M059J (cell line): Measurements from ENCODE around the gene SBF2. TPM values are rescaled to one million over a fixed set of nuclear protein-coding genes. Genes with fewer than 3 reads are reported as not detected.
"Not testable (repeated sequence)": the region's sequence is repeated elsewhere in the genome, so short reads cannot be mapped to it uniquely, and the experiment has no call there.

Experiments
- DNase-seq: peaks from one replicate; pipeline ENCODE4 v3.0.0-alpha.2; 2012; ENCODE audit warnings: low read depth
- total RNA-seq: library from RNA; depleted of rRNA; stranded (reverse); fragments of >200 nt; shearing (Covaris generic); gene quantifications from 2 replicates; pipeline ENCODE4 v1.2.3, GENCODE V29; 2014

Gene SBF2
- total RNA-seq, 1 experiment from 2014 or later, result 30.5 TPM

- peak; percentile 42 for DNase-seq
These were observed 176.2 kb downstream of the SBF2 start for GRCh38 chr11:10117709-10118351.

GRCh38 chr11:10116588-10116987 lies 177.4 kb downstream of the SBF2 start:
- no peak for DNase-seq

- DNase-seq, result peak; percentile 69
These were observed 179.2 kb downstream of the SBF2 start for GRCh38 chr11:10114593-10115404.

- DNase-seq, result no peak
These were observed 180.2 kb downstream of the SBF2 start for GRCh38 chr11:10113852-10114251.

GRCh38 chr11:10109806-10110205 lies 184.2 kb downstream of the SBF2 start:
- DNase-seq, result no peak

- no peak for DNase-seq
These were observed 184.9 kb downstream of the SBF2 start for GRCh38 chr11:10108915-10109680.

GRCh38 chr11:10107497-10107896 lies 186.5 kb downstream of the SBF2 start:
- DNase-seq, result no peak

- no peak for DNase-seq
These were observed 196.4 kb downstream of the SBF2 start for GRCh38 chr11:10097615-10098014.

GRCh38 chr11:10096987-10097386 lies 197.0 kb downstream of the SBF2 start:
- DNase-seq, result peak; percentile 12

GRCh38 chr11:10095412-10096208 lies 198.4 kb downstream of the SBF2 start:
- DNase-seq, result peak; percentile 23

GRCh38 chr11:10092426-10092825 lies 201.6 kb downstream of the SBF2 start:
- DNase-seq, result no peak

GRCh38 chr11:10091314-10092045 lies 202.5 kb downstream of the SBF2 start:
- no peak for DNase-seq

GRCh38 chr11:10087923-10088225 lies 206.1 kb downstream of the SBF2 start:
- not testable (repeated sequence) for DNase-seq

GRCh38 chr11:10087186-10087922 lies 206.7 kb downstream of the SBF2 start:
- peak; percentile 10 for DNase-seq

GRCh38 chr11:10080138-10080537 lies 213.9 kb downstream of the SBF2 start:
- DNase-seq, result no peak

GRCh38 chr11:10076458-10077141 lies 217.4 kb downstream of the SBF2 start:
- peak; percentile 42 for DNase-seq

GRCh38 chr11:10075141-10075540 lies 218.9 kb downstream of the SBF2 start:
- no peak for DNase-seq

- DNase-seq, result peak; percentile 54
These were observed 221.2 kb downstream of the SBF2 start for GRCh38 chr11:10072841-10073240.

- DNase-seq, result peak; percentile 44
These were observed 221.9 kb downstream of the SBF2 start for GRCh38 chr11:10072142-10072541.
